Left cardiac atrium (tissue), 4 donors: ENCODE measurements around the gene CNOT3. TPM values are rescaled to one million over a fixed set of nuclear protein-coding genes. Genes with fewer than 3 reads are reported as not detected.

Experiments used
- ATAC-seq, 2 donors: fragments of 200-7000 bp; cut with Tn5 transposase; one replicate each; pipeline ENCODE4 v1.9.1; 2020; ENCODE audit warnings: mild to moderate bottlenecking in 2 of 2, moderate library complexity in 2 of 2
- DNase-seq: peaks from one replicate; pipeline ENCODE4 v3.0.0-alpha.2; 2020
- intact Hi-C, 2 donors: fragments of 100-400 bp; cut with DNase I; formaldehyde crosslinking; loops; one replicate each; pipeline versions ENCODE4 v1.14.1 to v1.15.1; 2022 to 2023
- total RNA-seq, 2 donors: library from RNA; stranded (reverse); fragmentation: NEBNext Ultra II Directional; extraction: Animal tissue kit (Norgen Biotek cat#: 25700); gene quantifications; one replicate each; pipeline ENCODE4 v1.2.1, GENCODE V29; 2021
- donor health status: DM: no; HTN: yes; CAD: no.
- donor health status: DM: no; HTN: yes; CAD: no; lungs with severe emphysema.
- donor health status: DM: yes; HTN: yes; CAD: no.
- donor health status: Dilated cardiomyopathy.

Gene CNOT3
- total RNA-seq, 2 donors from 2014 or later, result 18.9 to 21.4 TPM

- no peak for DNase-seq
- no peak for ATAC-seq
- intact Hi-C loops, result no loop called here
These were observed 8.1 kb downstream of the CNOT3 start for GRCh38 chr19:54145541-54146158.

GRCh38 chr19:54147676-54148075 is 10.1 kb downstream of the CNOT3 start:
- ATAC-seq, result peak in 1 of 2 donors; percentile 50

GRCh38 chr19:54148158-54148557 is 10.6 kb downstream of the CNOT3 start:
- ATAC-seq (no peak), DNase-seq (no peak)
- intact Hi-C loops, result no loop called here

More at GRCh38 chr19:54147676-54148075, 10.1 kb downstream of the CNOT3 start:
- intact Hi-C loops, result no loop called here
- DNase-seq, result no peak

- intact Hi-C loops, result no loop called here
These were observed 11.7 kb downstream of the CNOT3 start for GRCh38 chr19:54149021-54149812.

GRCh38 chr19:54151362-54152035 is 13.9 kb downstream of the CNOT3 start:
- DNase-seq (no peak), ATAC-seq (no peak)
- intact Hi-C loops, result no loop called here

More at GRCh38 chr19:54149021-54149812, 11.7 kb downstream of the CNOT3 start:
- ATAC-seq (no peak), DNase-seq (no peak)

- intact Hi-C loops, result no loop called here
- DNase-seq (no peak), ATAC-seq (no peak)
These were observed 14.7 kb downstream of the CNOT3 start for GRCh38 chr19:54152267-54152666.

GRCh38 chr19:54152878-54153524 is 15.4 kb downstream of the CNOT3 start:
- ATAC-seq, result peak in 1 of 2 donors; percentile 16
- no peak for DNase-seq
- intact Hi-C loops, result no loop called here

GRCh38 chr19:54153731-54154326 is 16.3 kb downstream of the CNOT3 start:
- ATAC-seq, result peak in 1 of 2 donors; percentile 1
- intact Hi-C loops, result no loop called here
- DNase-seq, result no peak

- no peak for DNase-seq
- intact Hi-C loops, result no loop called here
- no peak for ATAC-seq
These were observed 17.2 kb downstream of the CNOT3 start for GRCh38 chr19:54154603-54155345.

GRCh38 chr19:54155694-54156093 is 18.1 kb downstream of the CNOT3 start:
- ATAC-seq (no peak), DNase-seq (no peak)
- intact Hi-C loops, result no loop called here

- ATAC-seq (no peak), DNase-seq (no peak)
- intact Hi-C loops, result no loop called here
These were observed 18.9 kb downstream of the CNOT3 start for GRCh38 chr19:54156490-54156889.

GRCh38 chr19:54156953-54157352 is 19.4 kb downstream of the CNOT3 start:
- no peak for DNase-seq
- intact Hi-C loops, result no loop called here
- no peak for ATAC-seq

GRCh38 chr19:54158812-54159351 is 21.3 kb downstream of the CNOT3 start:
- DNase-seq (no peak), ATAC-seq (no peak)
- intact Hi-C loops, result no loop called here

- ATAC-seq (peak; percentile 94 to 95), DNase-seq (peak; percentile 100)
- intact Hi-C loops, result no loop called here
These were observed 22.0 kb downstream of the CNOT3 start, which contains the start of gene LENG1 for GRCh38 chr19:54159352-54160181. LENG1 (minus strand) TSS chr19:54159721; CDS start chr19:54159695, 26 bp downstream.

- intact Hi-C loops, result no loop called here
- no peak for ATAC-seq
- DNase-seq, result no peak
These were observed 22.7 kb downstream of the CNOT3 start for GRCh38 chr19:54160182-54160811.

- intact Hi-C loops, result no loop called here
- no peak for ATAC-seq
- DNase-seq, result no peak
These were observed 23.3 kb downstream of the CNOT3 start for GRCh38 chr19:54160854-54161253.

GRCh38 chr19:54162241-54162805 is 24.8 kb downstream of the CNOT3 start:
- intact Hi-C loops, result no loop called here
- ATAC-seq, result peak; percentile 33 to 48
- peak; percentile 91 for DNase-seq
